Keratinocyte (primary cell): Measurements from ENCODE around the gene C19orf25. TPM values are rescaled to one million over a fixed set of nuclear protein-coding genes. Genes with fewer than 3 reads are reported as not detected.

Experiments
- DNase-seq: peaks from one replicate; pipeline ENCODE4 v3.0.0-alpha.2; 2011; ENCODE audit warnings: low read depth, missing footprints, low spot score
- FAIRE-seq: peaks from 2 replicates; lab custom pipeline; 2011; peaks lifted over from hg19 to GRCh38; lab: Jason Lieb, UNC
- H2AFZ ChIP-seq: 2 replicates; pipeline ENCODE4 v1.6.0; 2012; ENCODE audit warnings: low read length, control low read depth, inconsistent platforms; ENCODE audit not compliant: control insufficient read depth
- H3K27ac ChIP-seq: 2 replicates; pipeline ENCODE4 v1.5.1; 2011; ENCODE audit warnings: low read length; ENCODE audit not compliant: control insufficient read depth, insufficient read depth
- H3K27me3 ChIP-seq: 3 replicates; pipeline ENCODE4 v1.6.0; 2011; ENCODE audit warnings: low read length; ENCODE audit not compliant: control insufficient read depth, insufficient read depth; ENCODE audit errors: extremely low read depth
- H3K36me3 ChIP-seq, 2 experiments: 2 replicates in 1 of 2; 3 replicates in 1 of 2; pipeline ENCODE4 v1.5.1; 2011; ENCODE audit warnings: low read length in 2 of 2, mild to moderate bottlenecking in 1 of 2; ENCODE audit not compliant: control insufficient read depth in 2 of 2, insufficient read depth in 2 of 2; ENCODE audit errors: extremely low read depth in 1 of 2
- H3K4me1 ChIP-seq: 3 replicates; pipeline ENCODE4 v1.5.1; 2011; ENCODE audit warnings: low read length; ENCODE audit not compliant: control insufficient read depth, insufficient read depth; ENCODE audit errors: extremely low read depth
- H3K4me2 ChIP-seq: 3 replicates; pipeline ENCODE4 v1.6.0; 2011; ENCODE audit warnings: low read depth, low read length; ENCODE audit not compliant: control insufficient read depth, insufficient read depth; ENCODE audit errors: extremely low read depth
- H3K4me3 ChIP-seq, 3 experiments: fragments of 200-600 bp in 1 of 3; sonication (generic) in 1 of 3; 2 replicates in 2 of 3; 3 replicates in 1 of 3; pipeline ENCODE4 v1.5.1; 2011 to 2016; ENCODE audit warnings: low read length in 3 of 3, mild to moderate bottlenecking in 3 of 3, control low read depth in 2 of 3, inconsistent platforms in 1 of 3, low read depth in 1 of 3, mixed read lengths in 1 of 3, mixed run types in 1 of 3, moderate library complexity in 1 of 3; ENCODE audit not compliant: control insufficient read depth in 2 of 3, insufficient read depth in 2 of 3; ENCODE audit errors: extremely low read depth in 1 of 3
- H3K79me2 ChIP-seq: 2 replicates; pipeline ENCODE4 v1.6.0; 2012; ENCODE audit warnings: low read length; ENCODE audit not compliant: control insufficient read depth, insufficient read depth
- H3K9ac ChIP-seq: 3 replicates; pipeline ENCODE4 v1.6.0; 2011; ENCODE audit warnings: low read length; ENCODE audit not compliant: control insufficient read depth, insufficient read depth; ENCODE audit errors: extremely low read depth
- H3K9me1 ChIP-seq: 3 replicates; pipeline ENCODE4 v1.6.0; 2011; ENCODE audit warnings: low read length; ENCODE audit not compliant: control insufficient read depth, insufficient read depth; ENCODE audit errors: extremely low read depth
- H3K9me3 ChIP-seq: 2 replicates; pipeline ENCODE4 v1.5.1; 2012; ENCODE audit warnings: low read depth, low read length; ENCODE audit not compliant: control insufficient read depth
- H4K20me1 ChIP-seq: 3 replicates; pipeline ENCODE4 v1.6.0; 2011; ENCODE audit warnings: low read length; ENCODE audit not compliant: control insufficient read depth, insufficient read depth; ENCODE audit errors: extremely low read depth
- EZH2 ChIP-seq: IDR thresholded peaks from one replicate; pipeline ENCODE4 v1.6.1; 2012; ENCODE audit warnings: inconsistent platforms, mild to moderate bottlenecking, low read length, moderate library complexity
- dilution Hi-C: fragments of 300-500 bp; cut with MboI; formaldehyde crosslinking; loops from one replicate; pipeline ENCODE4 v1.7.0; 2020; ENCODE audit warnings: low sequenced_read_pairs; ENCODE audit not compliant: extremely low pct_ligation_motif_present
- polyA plus RNA-seq, 5 experiments: library from polyadenylated mRNA; depleted of rRNA in 3 of 5; stranded (reverse) in 3 of 5; stranded (forward) in 1 of 5; unstranded in 1 of 5; fragments of >200 nt; gene quantifications; 1 replicate in 1 of 5; 2 replicates in 3 of 5; 3 replicates in 1 of 5; pipeline versions ENCODE4 v1.2.1 to v1.2.3, GENCODE V29; 2011 to 2012; ENCODE audit warnings: missing spikeins in 2 of 5, low read depth in 1 of 5, low replicate concordance in 1 of 5
- TF ChIP-seq, protein P1 (sequence below), 3 experiments: IDR thresholded peaks in 1 of 3; conservative IDR thresholded peaks in 1 of 3; optimal IDR thresholded peaks in 1 of 3; 2 replicates in 2 of 3; 3 replicates in 1 of 3; pipeline versions ENCODE3 to v1.5.1; 2011; ENCODE audit warnings: low read length in 3 of 3, mild to moderate bottlenecking in 3 of 3, moderate library complexity in 2 of 3, control low read depth in 1 of 3, inconsistent platforms in 1 of 3; ENCODE audit not compliant: insufficient read depth in 2 of 3; ENCODE audit errors: extremely low read depth in 1 of 3

C19orf25 gene
- polyA plus RNA-seq, 1 donor (not counting 4 experiments of a cell fraction or from before 2014, with no cell fraction given): 11.2 TPM

DNA sequence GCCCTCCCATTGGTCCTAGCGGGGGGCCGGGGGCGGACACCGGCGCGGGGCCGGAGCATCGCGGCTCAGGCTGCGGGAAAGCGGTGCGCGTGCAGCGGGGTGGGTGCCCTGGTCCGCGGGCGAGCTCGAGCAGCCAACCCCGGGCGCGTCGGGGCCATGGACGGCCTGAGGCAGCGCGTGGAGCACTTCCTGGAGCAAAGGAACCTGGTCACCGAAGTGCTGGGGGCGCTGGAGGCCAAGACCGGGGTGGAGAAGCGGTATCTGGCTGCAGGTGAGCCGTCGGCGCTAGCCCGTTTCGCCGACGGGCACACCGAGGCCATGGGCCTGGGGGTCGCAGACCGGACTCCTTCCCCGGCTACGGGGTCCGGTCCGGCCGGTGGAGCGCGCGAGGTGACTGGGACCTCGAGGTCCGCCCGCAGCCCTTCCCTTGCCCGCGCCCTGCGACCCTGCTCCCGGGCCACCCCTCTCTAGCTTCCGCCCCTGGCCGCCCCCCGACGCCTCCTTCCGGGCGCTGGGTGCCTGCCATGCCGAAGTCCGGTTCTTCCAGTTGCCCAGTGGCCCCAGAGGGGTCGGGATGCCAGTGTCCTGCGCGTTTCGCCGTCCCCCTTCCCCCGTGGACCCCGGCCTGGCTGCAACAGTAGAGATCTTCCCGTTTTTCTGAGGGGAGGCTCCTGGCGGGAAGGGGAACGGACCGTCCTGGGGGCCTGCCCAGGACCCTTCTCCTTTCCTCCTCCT lies 12.3 kb upstream of the C19orf25 start, which contains the start of gene REEP6:
Gene REEP6 (plus strand): TSS at position 68 of the 735 bp plus-strand sequence. CDS start 89 bp downstream, at position 157.
- H3K27ac ChIP-seq: peak within 1 kb of the TSS; percentile 40
- no peaks in the 10 kb centered on the region for H3K9me3 ChIP-seq
- no peaks in the 10 kb centered on the region for H3K9me1 ChIP-seq
- DNase-seq (no peak), FAIRE-seq (no peak)
- H2AFZ ChIP-seq: peak within 1 kb of the TSS; percentile 100
- H3K9ac ChIP-seq: peak within 1 kb of the TSS; percentile 65
- peak within 1 kb of the TSS; percentile 94 for H3K4me2 ChIP-seq
- dilution Hi-C loops: no loop called here
- no peak for TF ChIP-seq EZH2
- TF ChIP-seq, protein P1, sequence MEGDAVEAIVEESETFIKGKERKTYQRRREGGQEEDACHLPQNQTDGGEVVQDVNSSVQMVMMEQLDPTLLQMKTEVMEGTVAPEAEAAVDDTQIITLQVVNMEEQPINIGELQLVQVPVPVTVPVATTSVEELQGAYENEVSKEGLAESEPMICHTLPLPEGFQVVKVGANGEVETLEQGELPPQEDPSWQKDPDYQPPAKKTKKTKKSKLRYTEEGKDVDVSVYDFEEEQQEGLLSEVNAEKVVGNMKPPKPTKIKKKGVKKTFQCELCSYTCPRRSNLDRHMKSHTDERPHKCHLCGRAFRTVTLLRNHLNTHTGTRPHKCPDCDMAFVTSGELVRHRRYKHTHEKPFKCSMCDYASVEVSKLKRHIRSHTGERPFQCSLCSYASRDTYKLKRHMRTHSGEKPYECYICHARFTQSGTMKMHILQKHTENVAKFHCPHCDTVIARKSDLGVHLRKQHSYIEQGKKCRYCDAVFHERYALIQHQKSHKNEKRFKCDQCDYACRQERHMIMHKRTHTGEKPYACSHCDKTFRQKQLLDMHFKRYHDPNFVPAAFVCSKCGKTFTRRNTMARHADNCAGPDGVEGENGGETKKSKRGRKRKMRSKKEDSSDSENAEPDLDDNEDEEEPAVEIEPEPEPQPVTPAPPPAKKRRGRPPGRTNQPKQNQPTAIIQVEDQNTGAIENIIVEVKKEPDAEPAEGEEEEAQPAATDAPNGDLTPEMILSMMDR (optimal IDR thresholded peaks at IDR 0.05 in 1 of 3, IDR thresholded peaks at IDR 0.05 in 1 of 3, conservative IDR thresholded peaks at IDR 0.05 in 1 of 3; ENCODE audit: extremely low read depth in 1 of 3, insufficient read depth in 2 of 3, low read length in 3 of 3): no peak
- H3K79me2 ChIP-seq: no peaks in the 10 kb centered on the region
- no peaks in the 10 kb centered on the region for H4K20me1 ChIP-seq
- H3K4me3 ChIP-seq: peak within 1 kb of the TSS; percentile 59 to 78 (median 77)
- peaks cover 12% of the 10 kb centered on the region for H3K4me1 ChIP-seq
- no peaks in the 10 kb centered on the region for H3K27me3 ChIP-seq
- no peaks in the 10 kb centered on the region for H3K36me3 ChIP-seq

DNA sequence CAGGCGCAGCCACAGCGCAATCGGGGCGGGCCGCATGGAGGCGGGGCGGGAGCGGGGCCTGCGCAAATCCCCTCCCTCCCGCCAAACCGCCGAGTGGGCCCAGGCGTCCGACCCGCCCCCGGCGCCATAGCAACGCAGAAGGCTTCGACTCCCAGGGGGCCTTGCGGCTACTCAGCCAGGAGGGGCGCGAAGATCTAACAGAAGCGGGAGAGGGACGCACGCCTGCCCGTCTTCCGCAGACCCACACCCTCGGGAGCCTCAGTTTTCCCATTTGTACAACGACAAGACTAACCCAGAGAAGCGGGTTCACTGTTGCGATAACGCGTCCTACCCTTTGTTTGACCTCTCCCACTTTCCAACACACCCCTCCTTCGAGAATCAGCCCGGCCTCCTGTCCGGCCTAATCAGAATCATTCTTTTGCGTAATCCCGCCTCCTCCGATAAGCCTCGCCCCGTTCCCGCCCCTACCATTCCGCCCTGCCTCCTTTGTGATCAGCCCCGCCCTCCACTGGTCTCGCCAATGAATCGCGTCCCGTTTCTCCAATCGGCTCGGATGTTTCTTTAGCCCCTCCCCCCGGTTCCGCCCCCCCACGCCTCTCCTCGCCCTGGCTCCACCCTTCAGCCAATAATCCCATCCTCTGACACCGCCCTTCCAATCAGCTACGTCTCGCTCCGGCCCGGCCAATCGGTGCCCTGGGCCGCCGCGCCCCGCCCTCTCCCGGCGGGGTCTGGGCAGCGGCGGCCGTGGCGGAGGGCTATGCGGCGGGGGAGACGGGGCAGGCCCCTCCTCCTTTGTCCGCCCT lies 11.5 kb upstream of the C19orf25 start, which contains the start of gene PCSK4:
Gene PCSK4 (minus strand): TSS at position 40 of the 803 bp plus-strand sequence. CDS start 4 bp downstream, at position 36.
- TF ChIP-seq, protein P1 (optimal IDR thresholded peaks at IDR 0.05 in 1 of 3, IDR thresholded peaks at IDR 0.05 in 1 of 3, conservative IDR thresholded peaks at IDR 0.05 in 1 of 3; ENCODE audit: extremely low read depth in 1 of 3, insufficient read depth in 2 of 3, low read length in 3 of 3): no peak
- no peak for TF ChIP-seq EZH2
- H4K20me1 ChIP-seq: no peaks in the 10 kb centered on the region
- peak within 1 kb of the TSS; percentile 59 to 78 (median 77) for H3K4me3 ChIP-seq
- no peaks in the 10 kb centered on the region for H3K9me1 ChIP-seq
- H3K4me1 ChIP-seq: peaks cover 12% of the 10 kb centered on the region
- H3K4me2 ChIP-seq: peak within 1 kb of the TSS; percentile 94
- H2AFZ ChIP-seq: peak within 1 kb of the TSS; percentile 100
- peak within 1 kb of the TSS; percentile 65 for H3K9ac ChIP-seq
- DNase-seq (peak; percentile 94), FAIRE-seq (peak; percentile 93)
- no peaks in the 10 kb centered on the region for H3K27me3 ChIP-seq
- peak within 1 kb of the TSS; percentile 40 for H3K27ac ChIP-seq
- no peaks in the 10 kb centered on the region for H3K9me3 ChIP-seq
- H3K79me2 ChIP-seq: no peaks in the 10 kb centered on the region
- H3K36me3 ChIP-seq: no peaks in the 10 kb centered on the region
- dilution Hi-C loops: no loop called here
